ENCODE measurements around the gene LRRC45.

The LRRC45 gene

DNA sequence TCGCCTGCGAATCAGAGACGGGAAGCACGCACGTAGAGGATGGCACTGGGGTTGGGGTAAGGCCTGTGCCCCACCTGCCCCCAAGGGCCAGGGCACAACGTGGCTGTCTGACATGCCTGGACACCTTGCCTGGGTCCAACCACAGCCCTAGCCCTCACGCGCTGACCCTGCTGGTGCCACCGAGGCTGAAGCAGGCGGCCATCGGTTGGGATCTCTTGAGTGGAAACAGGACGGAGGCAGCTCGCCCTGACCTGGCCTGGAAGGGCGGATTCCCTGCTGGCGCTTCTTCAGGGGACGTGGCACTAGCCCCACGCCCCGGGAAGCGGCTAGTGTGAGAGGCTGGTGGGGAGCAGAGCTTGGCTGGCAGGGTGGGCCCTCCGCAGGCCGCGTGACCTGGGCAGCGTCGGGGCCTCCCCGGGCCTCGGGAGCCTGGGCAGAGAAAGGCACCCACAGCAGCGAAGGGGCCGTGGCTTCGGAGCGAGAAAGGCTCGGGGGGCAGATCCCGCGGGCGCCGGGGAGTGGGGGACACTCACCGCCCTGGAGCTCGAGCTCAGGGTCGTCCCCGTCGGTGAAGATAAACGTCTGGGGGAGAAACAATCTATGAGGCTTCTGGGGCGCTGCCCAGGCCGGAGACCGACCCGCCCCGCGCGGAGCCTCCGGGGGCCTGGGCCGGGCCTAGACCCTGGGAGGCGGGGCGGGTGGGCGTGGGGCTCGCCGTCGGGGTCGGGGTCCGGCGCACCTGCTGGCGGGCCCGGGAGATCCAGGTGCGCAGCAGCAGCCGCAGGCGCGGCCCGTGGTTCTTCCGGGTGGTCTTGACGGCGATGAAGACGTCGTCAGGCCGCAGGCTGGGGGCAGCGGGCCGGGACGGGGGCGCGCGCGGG lies 27.9 kb downstream of the LRRC45 start:
- DNase-seq (ENCODE audit: low read depth, low spot score): no peak

DNA sequence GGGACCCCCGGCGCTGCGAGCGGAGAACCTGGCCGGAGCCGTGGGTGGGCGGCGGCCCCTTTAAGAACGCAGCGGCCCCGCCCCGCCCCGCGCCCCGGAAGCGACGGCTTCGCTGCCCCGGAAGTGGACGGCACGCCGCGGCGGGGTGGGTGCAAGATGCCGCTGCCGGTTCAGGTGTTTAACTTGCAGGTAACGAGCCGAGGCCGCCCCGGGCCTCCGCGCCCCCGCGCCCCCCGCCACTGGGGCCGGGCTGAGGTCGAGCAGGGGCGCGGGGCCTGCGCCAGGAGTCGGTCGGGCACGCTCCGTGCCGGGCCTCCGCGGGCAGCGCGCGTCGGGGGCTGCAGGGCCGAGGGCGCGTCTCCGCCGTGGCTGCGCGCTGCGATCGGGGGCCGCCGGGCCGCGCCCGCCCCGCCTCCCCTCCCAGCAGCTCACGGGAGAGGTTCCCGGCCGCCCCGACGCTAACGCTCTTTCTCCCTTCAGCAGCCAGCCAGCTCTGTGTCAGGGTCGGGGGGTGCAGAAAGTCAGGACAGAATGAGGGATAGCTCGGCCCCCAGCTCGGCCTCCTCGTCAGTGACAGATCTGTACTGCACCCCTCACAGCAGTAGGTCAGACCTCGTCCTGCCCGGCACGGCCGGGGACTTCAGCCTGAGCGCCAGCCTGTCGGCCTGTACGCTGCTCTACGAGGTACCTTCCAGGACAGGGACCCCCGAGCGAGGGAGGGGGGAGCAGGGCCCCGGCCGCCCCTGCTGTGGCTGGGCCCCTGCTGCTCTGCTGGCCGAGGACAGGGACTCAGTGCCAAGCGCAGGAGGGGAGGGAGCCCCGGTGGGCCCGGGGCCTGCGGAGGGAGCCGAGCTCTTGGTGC lies 28.9 kb downstream of the LRRC45 start, which contains the start of the genes GPS1 and RFNG:
GPS1 (plus strand) TSS at position 123 of the 862 bp plus-strand sequence; CDS start at position 157, 34 bp downstream.
RFNG (minus strand) TSS at position 36 of the 862 bp plus-strand sequence. CDS start 45 bp downstream, outside the sequence.
- peak; percentile 75 for DNase-seq (ENCODE audit: low read depth, low spot score)

DNA sequence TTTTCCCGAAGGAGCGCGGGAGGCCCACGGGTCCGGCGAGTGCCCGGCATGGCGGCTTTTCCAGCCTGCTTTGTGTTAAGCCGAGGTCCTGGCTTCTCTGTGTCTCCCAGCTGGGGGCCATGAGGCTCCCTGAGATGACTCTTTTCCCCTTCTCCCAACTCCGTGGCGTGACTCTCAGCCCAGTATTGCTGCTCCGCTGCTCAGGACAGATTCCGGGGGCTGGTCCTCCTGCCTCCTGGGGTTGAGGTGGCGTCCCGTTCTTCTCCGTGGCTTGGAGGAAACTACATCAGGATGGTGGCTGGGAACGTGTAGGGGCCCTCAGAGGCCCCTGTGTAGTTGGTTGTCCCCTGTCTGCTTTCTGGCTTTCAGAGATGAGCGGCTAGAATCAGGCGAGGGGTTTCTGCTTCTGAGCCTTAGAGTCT lies 29.5 kb downstream of the LRRC45 start:
- DNase-seq (ENCODE audit: low read depth, low spot score): no peak

DNA sequence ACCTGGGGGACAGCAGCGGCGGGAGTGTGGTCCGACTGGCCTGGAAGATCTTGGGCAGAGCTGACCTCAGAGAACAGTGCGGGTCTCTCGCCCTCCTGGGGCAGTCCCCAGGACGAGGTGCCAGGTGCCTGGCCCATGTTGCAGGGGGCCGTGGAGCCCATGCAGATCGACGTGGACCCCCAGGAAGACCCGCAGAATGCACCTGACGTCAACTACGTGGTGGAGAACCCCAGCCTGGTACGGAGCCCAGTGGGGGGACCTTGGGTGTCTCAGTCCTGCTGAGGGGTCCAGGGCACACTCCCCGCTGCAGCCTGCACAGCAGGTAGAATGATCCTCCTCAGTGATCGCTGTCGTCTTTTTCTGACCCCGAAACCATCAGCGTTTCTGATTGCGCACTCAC lies 30.0 kb downstream of the LRRC45 start:
- no peak for DNase-seq (ENCODE audit: low read depth, low spot score)

DNA sequence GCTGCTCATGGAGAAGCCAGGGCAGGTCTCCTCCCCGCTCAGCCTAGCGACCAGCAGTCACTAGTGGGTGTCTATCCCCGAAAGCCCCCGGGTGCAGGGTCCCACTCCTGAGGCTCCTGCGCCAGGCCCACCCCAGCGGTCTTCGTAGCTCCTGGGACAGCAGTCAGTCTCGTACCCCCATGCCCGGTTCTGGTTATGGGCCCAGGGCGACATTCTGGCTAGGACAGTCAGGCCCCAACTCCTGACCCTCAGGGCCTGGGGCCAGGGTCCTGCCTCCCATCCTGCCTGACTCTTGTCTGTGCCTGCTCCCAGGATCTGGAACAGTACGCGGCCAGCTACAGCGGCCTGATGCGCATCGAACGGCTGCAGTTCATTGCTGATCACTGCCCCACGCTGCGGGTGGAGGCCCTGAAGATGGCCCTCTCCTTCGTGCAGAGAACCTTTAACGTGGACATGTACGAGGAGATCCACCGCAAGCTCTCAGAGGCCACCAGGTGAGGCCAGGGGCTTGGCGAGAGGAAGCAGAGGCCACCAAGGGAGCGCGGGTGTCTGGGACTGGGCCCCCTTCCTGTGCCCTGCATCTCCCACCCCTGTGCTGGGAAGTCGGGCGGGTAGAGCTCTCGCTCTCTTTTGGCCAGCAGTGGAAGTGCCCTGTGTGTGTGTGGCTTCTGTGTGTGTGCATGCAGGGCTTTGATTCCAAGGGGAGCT lies 30.6 kb downstream of the LRRC45 start:
- no peak for DNase-seq (ENCODE audit: low read depth, low spot score)

DNA sequence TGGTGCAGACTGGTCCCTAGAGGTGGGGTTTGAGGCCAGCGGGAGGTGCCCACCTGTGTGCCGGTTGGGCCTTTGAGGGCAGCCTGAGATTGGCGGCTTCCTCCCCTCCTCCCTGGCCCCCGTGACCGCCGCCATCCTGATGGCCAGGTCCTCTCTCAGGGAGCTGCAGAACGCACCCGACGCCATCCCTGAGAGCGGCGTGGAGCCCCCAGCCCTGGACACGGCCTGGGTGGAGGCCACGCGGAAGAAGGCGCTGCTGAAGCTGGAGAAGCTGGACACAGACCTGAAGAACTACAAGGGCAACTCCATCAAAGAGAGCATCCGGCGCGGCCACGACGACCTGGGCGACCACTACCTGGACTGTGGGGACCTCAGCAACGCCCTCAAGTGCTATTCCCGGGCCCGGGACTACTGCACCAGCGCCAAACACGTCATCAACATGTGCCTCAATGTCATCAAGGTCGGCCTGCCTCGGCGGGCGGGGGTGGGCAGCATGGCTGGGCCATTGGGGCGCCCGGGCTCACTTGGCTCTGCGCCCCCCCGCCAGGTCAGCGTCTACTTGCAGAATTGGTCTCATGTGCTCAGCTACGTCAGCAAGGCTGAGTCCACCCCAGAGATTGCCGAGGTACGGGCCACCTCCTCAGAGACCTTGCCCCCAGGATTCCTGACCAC lies 31.4 kb downstream of the LRRC45 start:
- no peak for DNase-seq (ENCODE audit: low read depth, low spot score)

DNA sequence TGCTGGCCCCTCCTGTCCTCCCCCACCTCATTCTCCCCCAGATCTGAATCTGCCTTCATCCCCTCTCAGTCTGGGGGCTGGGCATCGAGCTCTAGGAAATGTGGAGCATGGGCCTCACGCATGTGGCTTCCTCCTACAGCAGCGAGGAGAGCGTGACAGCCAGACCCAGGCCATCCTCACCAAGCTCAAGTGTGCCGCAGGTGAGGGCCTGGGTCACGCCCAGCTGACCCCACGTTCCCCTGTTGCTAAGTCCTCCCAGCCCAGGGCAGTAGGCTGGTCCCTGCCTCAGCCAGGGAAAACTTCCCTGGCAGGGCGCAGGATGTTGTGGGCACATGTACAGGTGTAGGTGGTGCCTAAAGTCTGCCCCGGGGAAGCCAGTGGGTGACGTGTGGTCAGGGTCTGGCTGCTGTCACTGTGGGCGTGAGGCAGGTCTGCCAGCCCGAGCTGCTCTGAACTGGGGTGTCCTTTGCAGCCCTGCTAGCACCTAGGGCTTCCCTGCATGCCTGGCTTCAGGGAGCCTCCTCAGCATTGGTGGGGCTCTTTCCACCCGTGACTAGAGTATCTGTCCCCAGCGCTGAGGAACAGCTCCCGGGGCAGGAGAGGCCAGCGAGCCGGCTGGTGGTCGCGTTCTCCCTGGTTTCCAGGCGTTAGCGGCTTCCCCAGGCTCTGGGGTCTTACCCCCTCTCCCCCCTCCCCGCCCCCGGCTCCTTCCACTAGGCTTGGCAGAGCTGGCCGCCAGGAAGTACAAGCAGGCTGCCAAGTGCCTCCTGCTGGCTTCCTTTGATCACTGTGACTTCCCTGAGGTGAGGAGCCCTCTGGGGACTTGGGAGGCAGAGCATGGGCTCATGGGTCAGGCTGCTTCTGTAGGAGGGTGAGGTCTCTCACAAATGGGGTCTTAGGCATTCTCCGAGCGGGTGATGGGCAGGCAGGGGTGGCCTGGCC lies 32.2 kb downstream of the LRRC45 start:
- no peak for DNase-seq (ENCODE audit: low read depth, low spot score)

DNA sequence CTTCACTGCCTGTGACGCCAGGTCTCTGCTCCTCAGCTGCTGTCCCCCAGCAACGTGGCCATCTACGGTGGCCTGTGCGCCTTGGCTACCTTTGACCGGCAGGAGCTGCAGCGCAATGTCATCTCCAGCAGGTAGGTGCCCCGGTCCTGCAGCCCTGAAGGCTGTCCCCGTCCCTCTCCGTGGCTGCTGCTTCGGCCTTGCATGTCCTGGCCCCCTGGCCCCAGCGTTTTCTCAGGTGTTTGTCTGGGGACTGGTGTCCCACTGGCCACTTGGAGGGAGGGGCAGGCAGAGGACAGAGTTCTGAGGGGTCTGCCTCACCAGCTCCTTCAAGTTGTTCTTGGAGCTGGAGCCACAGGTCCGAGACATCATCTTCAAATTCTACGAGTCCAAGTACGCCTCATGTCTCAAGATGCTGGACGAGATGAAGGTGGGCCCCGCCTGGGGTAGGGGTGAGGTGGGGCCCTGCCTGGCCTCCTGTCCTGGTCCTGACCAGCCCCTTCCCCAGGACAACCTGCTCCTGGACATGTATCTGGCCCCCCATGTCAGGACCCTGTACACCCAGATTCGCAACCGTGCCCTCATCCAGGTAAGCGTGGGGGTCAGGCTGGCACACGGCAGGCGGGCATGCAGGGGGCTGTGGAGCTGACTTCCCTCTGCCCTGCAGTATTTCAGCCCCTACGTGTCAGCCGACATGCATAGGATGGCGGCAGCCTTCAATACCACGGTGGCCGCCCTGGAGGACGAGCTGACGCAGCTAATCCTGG lies 33.0 kb downstream of the LRRC45 start:
- DNase-seq (ENCODE audit: low read depth, low spot score): no peak

DNA sequence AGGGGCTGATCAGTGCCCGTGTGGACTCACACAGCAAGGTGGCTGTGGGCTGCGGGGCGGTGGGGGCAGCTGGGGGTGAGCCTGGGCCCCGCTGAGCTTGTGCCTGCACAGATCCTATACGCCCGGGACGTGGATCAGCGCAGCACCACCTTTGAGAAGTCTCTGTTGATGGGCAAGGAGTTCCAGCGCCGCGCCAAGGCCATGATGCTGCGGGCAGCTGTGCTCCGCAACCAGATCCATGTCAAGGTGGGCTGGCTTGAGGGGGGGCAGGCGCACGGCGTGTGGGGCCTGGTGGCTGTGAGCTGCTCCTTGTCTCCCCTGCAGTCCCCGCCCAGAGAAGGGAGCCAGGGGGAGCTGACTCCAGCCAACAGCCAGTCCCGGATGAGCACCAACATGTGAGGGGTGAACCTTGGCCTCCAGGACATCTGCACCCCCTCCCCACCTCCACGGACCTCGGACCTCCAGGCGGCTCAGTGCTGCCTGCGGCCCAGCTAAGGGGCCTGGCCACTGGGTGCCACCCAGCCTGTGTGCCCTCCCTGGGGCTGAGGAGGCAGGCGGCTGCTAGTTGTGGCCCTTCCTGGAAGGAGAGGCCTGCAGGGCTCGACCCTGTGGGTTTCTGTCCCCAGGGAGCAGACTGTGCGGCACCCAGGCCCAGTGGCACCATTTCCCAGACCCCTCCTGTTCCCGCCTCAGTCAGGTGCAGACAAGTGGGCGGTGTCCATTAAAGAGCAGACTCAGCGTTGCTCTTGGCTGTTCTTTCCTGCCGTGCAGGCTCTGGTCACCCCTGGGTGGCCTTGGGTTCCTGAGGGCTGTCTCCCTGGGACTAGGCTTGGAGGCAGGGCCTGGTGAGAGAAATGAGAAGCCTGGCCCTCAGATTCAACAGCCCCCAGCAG lies 33.9 kb downstream of the LRRC45 start:
- DNase-seq (ENCODE audit: low read depth, low spot score): no peak

DNA sequence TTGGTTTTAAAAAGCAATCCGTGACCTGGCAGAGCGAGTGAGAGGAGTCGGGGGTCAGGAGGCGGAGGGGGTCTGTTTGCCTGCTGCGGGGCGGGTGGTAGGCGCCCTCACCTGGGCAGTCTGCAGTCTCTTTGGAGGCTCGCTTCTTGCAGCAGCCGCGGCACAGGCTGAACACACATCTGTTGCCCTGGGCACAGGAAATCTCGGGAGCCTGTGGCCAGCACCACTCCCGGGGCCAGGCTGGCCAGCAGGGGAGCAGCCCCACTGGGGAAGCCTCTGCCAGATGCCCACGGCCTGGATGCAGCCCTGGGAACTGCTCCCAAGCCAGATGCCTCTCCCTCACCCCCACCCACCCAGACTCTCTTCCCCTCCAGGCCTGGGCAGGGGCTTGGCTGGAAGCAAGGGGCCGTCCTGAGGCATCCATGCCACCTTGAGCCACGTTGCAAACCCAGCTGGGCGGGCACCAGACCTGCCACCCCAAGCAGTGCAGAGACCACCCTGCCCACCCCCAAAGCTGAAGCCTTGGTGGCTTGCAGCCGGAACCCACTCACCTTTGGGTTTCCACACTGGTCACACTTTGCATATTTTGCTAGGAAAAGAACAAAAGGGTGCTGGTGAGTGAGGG lies 35.2 kb downstream of the LRRC45 start:
- DNase-seq (ENCODE audit: low read depth, low spot score): no peak

DNA sequence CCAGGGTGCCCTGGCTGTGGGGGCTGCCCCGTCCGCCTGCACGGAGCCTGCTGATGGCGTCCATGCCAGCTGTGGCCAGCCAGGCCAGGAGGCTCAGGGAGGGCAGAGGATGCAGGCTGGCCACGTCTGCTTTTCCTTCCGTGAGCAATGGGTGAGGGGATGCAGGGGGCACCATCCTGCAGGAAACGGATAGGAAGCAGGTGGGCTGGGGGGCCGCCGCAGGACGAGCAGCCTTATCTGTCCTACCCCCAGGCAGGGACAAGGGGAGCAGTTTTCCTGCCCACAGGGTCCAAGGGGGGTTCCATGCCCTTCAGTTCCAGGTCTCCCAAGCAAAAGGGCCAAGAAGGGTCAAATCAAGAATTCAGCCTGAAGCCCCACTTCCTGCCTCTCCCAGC lies 35.7 kb downstream of the LRRC45 start:
- DNase-seq (ENCODE audit: low read depth, low spot score): no peak

DNA sequence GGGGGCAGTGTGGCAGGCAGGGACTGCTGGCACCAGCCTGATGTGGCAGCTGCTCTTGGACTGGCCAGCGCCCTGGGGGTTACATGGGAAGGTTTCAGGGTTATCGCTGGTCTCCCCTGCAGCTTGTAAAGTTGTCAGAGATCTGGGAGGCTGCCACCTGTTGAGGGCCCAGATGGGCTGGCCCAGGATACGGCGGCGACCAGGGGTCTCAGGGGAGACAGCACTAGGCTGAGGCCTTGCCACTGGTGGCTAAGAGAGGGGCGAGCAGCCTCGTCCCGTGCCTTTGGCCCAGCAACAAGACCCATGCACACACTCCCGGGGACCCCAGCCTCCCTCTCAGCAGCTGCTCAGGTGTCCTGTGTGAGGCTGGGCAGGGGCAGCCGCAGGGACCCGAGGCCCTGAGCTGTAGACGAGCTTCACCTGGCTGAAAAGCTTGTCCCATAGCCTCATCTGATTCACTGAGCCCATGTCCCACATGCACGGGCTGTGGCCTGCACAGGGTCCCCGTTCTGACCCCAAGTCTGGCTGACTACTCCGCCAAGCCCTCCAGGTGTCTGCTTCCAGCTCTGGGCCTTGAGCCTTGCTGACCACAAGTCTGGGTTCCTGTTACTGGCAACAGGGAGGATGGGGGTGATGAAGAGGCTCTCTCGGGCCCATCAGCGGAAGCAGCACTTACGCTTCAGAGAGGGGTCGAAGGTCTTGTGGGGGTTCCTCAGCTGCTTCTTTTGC lies 36.3 kb downstream of the LRRC45 start:
- DNase-seq (ENCODE audit: low read depth, low spot score): no peak

DNA sequence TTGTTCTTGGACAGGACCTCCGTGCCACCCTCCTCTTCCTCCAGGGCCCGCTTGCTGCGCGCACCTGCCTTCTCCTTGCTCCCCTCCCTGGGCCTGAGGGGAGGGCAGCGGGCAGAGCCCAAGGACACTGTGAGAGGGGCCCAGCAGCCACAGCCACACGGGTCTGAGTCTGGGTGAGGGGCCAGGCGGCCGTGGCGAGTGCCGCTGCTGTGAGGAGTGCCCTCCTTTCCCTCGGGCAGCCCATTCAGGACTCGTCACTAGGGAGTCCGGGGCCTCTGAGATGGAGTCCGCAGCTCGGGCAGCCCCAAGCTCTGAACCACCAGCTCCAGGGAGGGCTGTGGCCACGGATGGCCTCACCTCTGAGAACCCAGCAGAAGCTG lies 36.9 kb downstream of the LRRC45 start:
- DNase-seq (ENCODE audit: low read depth, low spot score): no peak

DNA sequence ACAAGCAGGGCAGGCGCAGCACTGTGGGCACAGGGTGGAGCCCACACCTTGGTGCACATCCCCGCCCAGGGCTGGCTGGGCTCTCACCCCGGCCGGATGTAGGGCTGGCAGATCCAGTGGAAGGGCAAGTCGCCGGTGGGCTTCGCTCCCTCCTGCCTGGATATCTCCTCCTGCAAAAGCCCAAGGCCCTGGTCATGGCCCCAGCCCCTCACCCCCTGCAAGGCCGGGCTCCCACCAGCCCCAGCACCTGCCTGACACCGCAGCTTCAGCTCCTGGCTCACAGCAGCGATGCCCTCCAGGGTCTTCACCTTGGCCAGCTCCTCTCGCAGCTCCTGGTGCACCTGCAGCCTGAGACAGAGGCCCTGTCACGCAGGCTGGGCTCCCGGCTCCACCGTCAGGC lies 37.5 kb downstream of the LRRC45 start:
- DNase-seq (ENCODE audit: low read depth, low spot score): no peak

DNA sequence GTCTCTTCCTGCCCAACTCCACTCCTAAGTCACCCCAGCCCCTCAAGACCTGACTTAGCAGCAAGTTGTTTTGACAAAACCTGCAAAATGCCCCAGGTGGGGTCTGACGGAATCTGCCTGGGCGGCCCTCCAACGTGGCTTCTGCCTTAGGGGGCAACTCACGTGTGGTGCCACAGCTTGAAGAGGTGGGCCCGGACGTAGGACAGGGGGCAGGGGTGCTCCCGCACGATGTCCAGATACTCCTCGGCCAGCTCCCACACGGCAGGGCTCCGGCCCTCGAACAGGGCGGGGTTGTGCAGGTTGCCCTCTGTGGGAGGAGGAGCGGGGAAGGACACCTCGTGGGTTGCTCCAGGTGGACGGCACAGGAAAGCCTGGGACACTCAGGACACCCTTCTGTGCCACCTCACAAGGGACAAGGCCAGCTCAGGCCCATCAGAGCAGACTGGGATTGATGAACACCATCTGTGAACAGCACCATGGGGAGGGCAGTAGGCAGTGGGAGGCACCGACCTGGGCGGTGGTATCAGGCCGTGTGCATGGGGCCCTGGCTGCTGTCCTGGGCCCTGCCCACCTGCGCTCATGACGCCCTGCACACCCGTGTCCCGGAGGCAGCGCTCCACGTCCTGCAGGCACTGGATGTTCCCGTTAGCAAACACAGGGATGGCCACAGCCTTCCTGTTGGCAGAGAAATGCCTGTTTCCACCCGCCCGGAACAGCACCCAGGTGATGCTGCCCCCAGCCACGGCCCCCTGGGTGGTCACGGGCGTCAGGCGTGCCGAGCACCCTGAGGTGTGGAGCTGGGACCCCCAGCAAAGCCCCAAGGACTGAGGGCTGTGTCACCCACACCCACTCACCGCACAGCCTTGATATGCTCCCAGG lies 38.2 kb downstream of the LRRC45 start:
- no peak for DNase-seq (ENCODE audit: low read depth, low spot score)

Measured in activated CD4-positive, CD25-positive, alpha-beta regulatory T cell treated with anti-CD3 and anti-CD28 coated beads, Interleukin-2, amount 50 U/mL, for 16 hours (primary cell).